CD4-positive, alpha-beta T cell (primary cell): ENCODE measurements around the gene WARS2. TPM values are rescaled to one million over a fixed set of nuclear protein-coding genes. Genes with fewer than 3 reads are reported as not detected.

ENCODE experiments used
- ATAC-seq: fragments of 200-7000 bp; cut with Tn5 transposase; one replicate; pipeline ENCODE4 v1.10.0; 2022; ENCODE audit warnings: mild to moderate bottlenecking; ENCODE audit not compliant: poor library complexity
- CTCF ChIA-PET: fragments of 350-600 bp; sonication (Branson Sonifier 250); formaldehyde crosslinking; loops from one replicate; lab custom pipeline; 2021; ENCODE audit warnings: antibody characterized with exemption, inconsistent platforms; lab: Charles Lee
- POLR2A ChIA-PET: fragments of 350-600 bp; sonication (Branson Sonifier 250); formaldehyde crosslinking; loops from one replicate; lab custom pipeline; 2021; ENCODE audit warnings: antibody characterized with exemption, inconsistent platforms; lab: Charles Lee
- DNase-seq, 14 experiments: peaks; one replicate each; pipeline ENCODE4 v3.0.0-alpha.2; 2013 to 2020; ENCODE audit warnings: mixed read lengths in 2 of 14
- H3K27ac ChIP-seq, 2 donors: one replicate each; pipeline versions ENCODE4 v1.5.1 to v1.7.0; 2013; ENCODE audit warnings: low read length in 2 of 2, low read depth in 1 of 2, mild to moderate bottlenecking in 1 of 2
- H3K27me3 ChIP-seq, 2 experiments: 1 replicate in 1 of 2; 2 replicates in 1 of 2; pipeline versions ENCODE4 v1.6.1 to v1.7.0; 2013; ENCODE audit warnings: low read length in 2 of 2, control low read depth in 1 of 2, mild to moderate bottlenecking in 1 of 2, moderate library complexity in 1 of 2; ENCODE audit not compliant: insufficient read depth in 2 of 2, control insufficient read depth in 1 of 2
- H3K36me3 ChIP-seq: one replicate; pipeline ENCODE4 v1.6.1; 2013; ENCODE audit warnings: low read length, control low read depth; ENCODE audit not compliant: insufficient read depth
- H3K4me1 ChIP-seq: one replicate; pipeline ENCODE4 v1.6.1; 2013; ENCODE audit warnings: low read length, control low read depth; ENCODE audit not compliant: insufficient read depth
- H3K4me3 ChIP-seq: one replicate; pipeline ENCODE4 v1.5.1; 2013; ENCODE audit warnings: mild to moderate bottlenecking, low read length, moderate library complexity
- H3K9me3 ChIP-seq, 2 experiments: 1 replicate in 1 of 2; 2 replicates in 1 of 2; pipeline versions ENCODE4 v1.6.1 to v1.7.0; 2013; ENCODE audit warnings: low read length in 2 of 2, mild to moderate bottlenecking in 2 of 2, control low read depth in 1 of 2, moderate library complexity in 1 of 2; ENCODE audit not compliant: control insufficient read depth in 1 of 2, insufficient read depth in 1 of 2
- H3K27ac Mint-ChIP-seq: one replicate; pipeline ENCODE4 v1.8.0; 2020; ENCODE audit warnings: mixed read lengths
- H3K27me3 Mint-ChIP-seq: one replicate; pipeline ENCODE4 v1.8.0; 2021; ENCODE audit warnings: mixed read lengths
- H3K36me3 Mint-ChIP-seq: one replicate; pipeline ENCODE4 v1.8.0; 2021; ENCODE audit warnings: low read depth, mixed read lengths
- H3K4me1 Mint-ChIP-seq: one replicate; pipeline ENCODE4 v1.8.0; 2021; ENCODE audit warnings: low read depth, mixed read lengths
- H3K4me3 Mint-ChIP-seq: one replicate; pipeline ENCODE4 v1.8.0; 2020; ENCODE audit warnings: mild to moderate bottlenecking, mixed read lengths
- H3K9me3 Mint-ChIP-seq: one replicate; pipeline ENCODE4 v1.8.0; 2020; ENCODE audit warnings: mixed read lengths
- CTCF ChIP-seq: fragments of 200-600 bp; IDR thresholded peaks from one replicate; pipeline ENCODE4 v1.8.0; 2022; ENCODE audit warnings: antibody characterized with exemption, mild to moderate bottlenecking
- intact Hi-C, 2 experiments: fragments of 100-400 bp; cut with DNase I in 1 of 2; cut with micrococcal nuclease in 1 of 2; formaldehyde crosslinking; loops; one replicate each; pipeline versions ENCODE4 v1.15.1 to v1.9.0; 2023 to 2025; cut with DNase I, micrococcal nuclease
- total RNA-seq, 174 experiments: library from RNA in 2 of 174; stranded (reverse) in 2 of 174; gene quantifications; one replicate each; pipeline ENCODE4 v1.2.3 and lab custom pipeline; 2021 to 2026

The WARS2 gene
- total RNA-seq, 2 experiments from 2014 or later: 15.8 to 16.5 TPM

DNA sequence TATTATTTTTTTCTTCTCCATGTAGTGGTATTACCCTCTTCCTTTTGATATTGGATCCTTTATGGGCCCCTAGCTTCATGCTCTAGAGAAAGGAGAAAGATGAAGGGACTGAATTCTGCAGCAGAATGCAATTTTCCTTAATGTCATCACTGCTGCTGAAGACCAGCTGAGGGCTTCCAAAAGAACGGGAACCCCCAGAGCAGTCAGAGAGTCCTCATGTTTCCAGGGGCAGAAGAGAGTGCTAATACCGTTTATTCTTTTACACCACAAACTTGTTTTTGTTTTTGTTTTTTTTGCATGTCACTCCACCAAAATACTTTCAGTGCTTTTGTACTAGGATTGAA, 131.2 kb downstream of the WARS2 start:
- H3K4me3 Mint-ChIP-seq: no peak overlapping the region
- H3K4me1 ChIP-seq: peaks cover 9% of the 10 kb centered on the region
- ATAC-seq: no peak
- peaks cover 80% of the 10 kb centered on the region for H3K27me3 Mint-ChIP-seq
- H3K9me3 ChIP-seq: peaks cover 25 to 28% of the 10 kb centered on the region in 2 experiments
- H3K9me3 Mint-ChIP-seq: peaks cover 3% of the 10 kb centered on the region
- no peak overlapping the region for H3K27ac Mint-ChIP-seq
- TF ChIP-seq CTCF: no peak
- ChIA-PET POLR2A (no interaction called here), CTCF (no interaction called here)
- no peaks in the 10 kb centered on the region for H3K36me3 Mint-ChIP-seq
- intact Hi-C loops: no loop called here
- H3K4me1 Mint-ChIP-seq: peaks cover 12% of the 10 kb centered on the region
- DNase-seq: no peak
- no peak overlapping the region for H3K4me3 ChIP-seq
- no peaks in the 10 kb centered on the region for H3K36me3 ChIP-seq
- H3K27ac ChIP-seq: no peak overlapping the region
- H3K27me3 ChIP-seq: peaks cover 44 to 66% of the 10 kb centered on the region in 2 experiments

DNA sequence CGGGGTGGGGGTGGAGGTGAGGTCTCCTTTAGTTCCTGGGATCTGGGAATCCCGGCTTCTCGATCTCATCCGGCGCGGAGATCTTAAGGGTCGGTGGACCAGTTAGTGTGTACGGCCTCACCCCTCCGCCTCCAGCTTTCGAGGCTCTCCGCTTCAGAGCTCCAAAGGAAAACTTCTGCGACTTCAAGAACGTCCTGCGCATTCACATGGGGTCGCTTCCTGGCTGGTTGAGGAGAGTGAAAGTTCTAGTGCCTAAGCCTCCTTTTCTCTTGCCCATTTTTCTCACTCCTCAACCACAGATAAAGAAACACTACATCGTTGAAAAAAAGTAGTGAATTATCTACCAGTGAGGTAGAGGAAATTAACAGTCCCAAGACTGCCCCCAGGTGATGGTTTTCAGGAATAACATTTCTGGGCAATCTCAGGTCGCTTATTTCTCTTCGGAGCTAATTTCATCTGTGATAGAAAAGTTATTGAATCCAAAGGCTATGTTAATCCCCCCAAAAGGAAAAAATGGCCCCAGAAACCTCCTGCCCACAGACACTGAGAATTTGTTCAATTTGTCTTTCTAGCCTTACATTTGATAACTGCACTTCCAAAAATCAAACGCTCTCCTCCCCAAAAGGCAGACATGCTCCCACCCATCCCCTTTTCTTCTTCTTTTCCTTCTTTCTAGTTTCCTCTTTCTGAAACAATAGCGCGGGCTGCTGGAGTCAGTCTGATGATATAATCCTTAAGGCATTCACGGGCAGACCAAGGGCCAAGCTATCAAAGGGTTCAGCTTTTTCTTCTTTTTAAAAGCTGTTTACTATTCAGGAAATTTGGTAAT, 131.8 kb downstream of the WARS2 start:
- H3K27ac Mint-ChIP-seq: no peak overlapping the region
- intact Hi-C loops: no loop called here
- H3K4me1 ChIP-seq: peaks cover 9% of the 10 kb centered on the region
- H3K9me3 ChIP-seq: peaks cover 25 to 34% of the 10 kb centered on the region in 2 experiments
- DNase-seq (peak in 3 of 14 experiments; percentile 6 to 31 (median 31)), ATAC-seq (no peak)
- no peaks in the 10 kb centered on the region for H3K36me3 Mint-ChIP-seq
- peak overlapping the region; percentile 10 for H3K4me3 ChIP-seq
- ChIA-PET POLR2A (no interaction called here), CTCF (no interaction called here)
- H3K27me3 ChIP-seq: peaks cover 49 to 71% of the 10 kb centered on the region in 2 experiments
- no peak for TF ChIP-seq CTCF
- no peaks in the 10 kb centered on the region for H3K36me3 ChIP-seq
- peaks cover 12% of the 10 kb centered on the region for H3K4me1 Mint-ChIP-seq
- peaks cover 3% of the 10 kb centered on the region for H3K9me3 Mint-ChIP-seq
- H3K27me3 Mint-ChIP-seq: peaks cover 85% of the 10 kb centered on the region
- no peak overlapping the region for H3K27ac ChIP-seq
- H3K4me3 Mint-ChIP-seq: peak overlapping the region; percentile 35

GRCh38 chr1:119007670-119008482, 132.6 kb downstream of the WARS2 start:
- Mint-ChIP-seq H3K27ac (no peak overlapping the region), H3K27me3 (peaks cover 85% of the 10 kb centered on the region), H3K4me1 (peaks cover 12% of the 10 kb centered on the region), H3K36me3 (no peaks in the 10 kb centered on the region), H3K4me3 (no peak overlapping the region), H3K9me3 (peaks cover 3% of the 10 kb centered on the region)
- ATAC-seq (no peak), DNase-seq (peak in 2 of 14 experiments; percentile 13 to 30)
- peak overlapping the region; percentile 10 for H3K4me3 ChIP-seq
- H3K27me3 ChIP-seq: peaks cover 56 to 78% of the 10 kb centered on the region in 2 experiments
- H3K4me1 ChIP-seq: peaks cover 9% of the 10 kb centered on the region
- ChIA-PET POLR2A (no interaction called here), CTCF (no interaction called here)
- intact Hi-C loops: no loop called here
- H3K36me3 ChIP-seq: no peaks in the 10 kb centered on the region
- H3K9me3 ChIP-seq: peaks cover 25 to 38% of the 10 kb centered on the region in 2 experiments
- no peak for TF ChIP-seq CTCF
- H3K27ac ChIP-seq: no peak overlapping the region
